WTC11 (cell line): ENCODE results near the gene RNF113A. TPM values are rescaled to one million over a fixed set of nuclear protein-coding genes. Genes with fewer than 3 reads are reported as not detected.

Experiments used
- ATAC-seq: fragments of 200-7000 bp; cut with Tn5 transposase; 2 replicates; pipeline ENCODE4 v1.10.0; 2021; ENCODE audit warnings: mild to moderate bottlenecking, moderate library complexity
- CTCF ChIA-PET: fragments of 300-600 bp; sonication (Branson Sonifier 250); formaldehyde crosslinking; loops from one replicate; lab custom pipeline; 2021; ENCODE audit warnings: antibody characterized with exemption; lab: Charles Lee
- POLR2A ChIA-PET: fragments of 350-600 bp; sonication (Branson Sonifier 250); formaldehyde crosslinking; loops from one replicate; lab custom pipeline; 2021; ENCODE audit warnings: antibody characterized with exemption; lab: Charles Lee
- DNase-seq: peaks from one replicate; pipeline ENCODE4 v3.0.0; 2021; ENCODE audit warnings: low spot score
- H3K27ac Mint-ChIP-seq: 2 replicates; pipeline ENCODE4 v1.8.0; 2021; ENCODE audit warnings: mixed read lengths
- H3K27me3 Mint-ChIP-seq: 2 replicates; pipeline ENCODE4 v1.8.0; 2021; ENCODE audit warnings: low read depth, mild to moderate bottlenecking, moderate library complexity, mixed read lengths
- H3K36me3 Mint-ChIP-seq: 2 replicates; pipeline ENCODE4 v1.8.0; 2021; ENCODE audit warnings: mixed read lengths
- H3K4me1 Mint-ChIP-seq: 2 replicates; pipeline ENCODE4 v1.8.0; 2022; ENCODE audit warnings: mixed read lengths
- H3K4me3 Mint-ChIP-seq: 2 replicates; pipeline ENCODE4 v1.8.0; 2021; ENCODE audit warnings: mild to moderate bottlenecking, moderate library complexity, mixed read lengths
- H3K9me3 Mint-ChIP-seq: 2 replicates; pipeline ENCODE4 v1.8.0; 2021; ENCODE audit warnings: mixed read lengths
- CREM ChIP-seq: sonication (generic); formaldehyde crosslinking; IDR thresholded peaks from 2 replicates; pipeline ENCODE4 v1.8.1; 2022; ENCODE audit warnings: mild to moderate bottlenecking, missing genetic modification reagents, moderate library complexity
- CTCF ChIP-seq: fragments of 200-600 bp; IDR thresholded peaks from 2 replicates; pipeline ENCODE4 v1.8.0; 2022; ENCODE audit warnings: antibody characterized with exemption
- E2F4 ChIP-seq: sonication (generic); formaldehyde crosslinking; IDR thresholded peaks from 2 replicates; pipeline ENCODE4 v1.8.1; 2022; ENCODE audit warnings: low read depth, mild to moderate bottlenecking, moderate library complexity, missing genetic modification reagents, borderline replicate concordance
- GRHL2 ChIP-seq: fragments of 250-450 bp; sonication (Bioruptor Pico); IDR thresholded peaks from 2 replicates; pipeline ENCODE4 v1.8.0; 2022; ENCODE audit warnings: mild to moderate bottlenecking, moderate library complexity; ENCODE audit not compliant: insufficient replicate concordance, severe bottlenecking
- HMGA2 ChIP-seq: fragments of 250-450 bp; sonication (Bioruptor Pico); IDR thresholded peaks from 2 replicates; pipeline ENCODE4 v1.4.0; 2021; ENCODE audit warnings: mild to moderate bottlenecking, moderate library complexity
- IRF2 ChIP-seq: sonication (generic); formaldehyde crosslinking; IDR thresholded peaks from 2 replicates; pipeline ENCODE4 v1.8.0; 2022; ENCODE audit warnings: low read depth, missing genetic modification reagents, borderline replicate concordance
- MYBL2 ChIP-seq: sonication (generic); formaldehyde crosslinking; IDR thresholded peaks from 2 replicates; pipeline ENCODE4 v1.8.1; 2023; ENCODE audit warnings: mild to moderate bottlenecking, moderate library complexity, missing genetic modification reagents
- RELA ChIP-seq: sonication (generic); formaldehyde crosslinking; IDR thresholded peaks from 2 replicates; pipeline ENCODE4 v1.8.1; 2022; ENCODE audit warnings: missing genetic modification reagents, mild to moderate bottlenecking, borderline replicate concordance
- RORB ChIP-seq: fragments of 250-450 bp; sonication (Bioruptor Pico); IDR thresholded peaks from 2 replicates; pipeline ENCODE4 v1.9.0; 2021; ENCODE audit warnings: mild to moderate bottlenecking
- TCF7 ChIP-seq: sonication (generic); formaldehyde crosslinking; IDR thresholded peaks from 2 replicates; pipeline ENCODE4 v1.8.0; 2022; ENCODE audit warnings: mild to moderate bottlenecking, low read depth, missing genetic modification reagents, moderate library complexity
- TEAD1 ChIP-seq: sonication (generic); formaldehyde crosslinking; IDR thresholded peaks from 2 replicates; pipeline ENCODE4 v1.8.0; 2022; ENCODE audit warnings: mild to moderate bottlenecking, missing genetic modification reagents
- USF2 ChIP-seq: sonication (generic); formaldehyde crosslinking; IDR thresholded peaks from 2 replicates; pipeline ENCODE4 v1.8.1; 2023; ENCODE audit warnings: mild to moderate bottlenecking, missing genetic modification reagents, moderate library complexity
- ZNF232 ChIP-seq: sonication (generic); formaldehyde crosslinking; IDR thresholded peaks from 2 replicates; pipeline ENCODE4 v1.8.0; 2022; ENCODE audit warnings: mild to moderate bottlenecking, missing genetic modification reagents
- ZNF281 ChIP-seq: sonication (generic); formaldehyde crosslinking; IDR thresholded peaks from 2 replicates; pipeline ENCODE4 v1.8.0; 2023; ENCODE audit warnings: mild to moderate bottlenecking, missing genetic modification reagents
- total RNA-seq: library from RNA; stranded (reverse); gene quantifications from 3 replicates; pipeline ENCODE4 v1.2.3, GENCODE V29; 2021
- TF ChIP-seq, protein P1 (sequence below): fragments of 250-450 bp; sonication (Bioruptor Pico); IDR thresholded peaks from 2 replicates; pipeline ENCODE4 v1.9.0; 2021; ENCODE audit warnings: mild to moderate bottlenecking
- TF ChIP-seq, protein P2 (sequence below): fragments of 250-450 bp; sonication (Bioruptor Pico); conservative IDR thresholded peaks from 2 replicates; pipeline ENCODE4 v1.9.0; 2021; ENCODE audit warnings: mild to moderate bottlenecking
- TF ChIP-seq, protein P3 (sequence below): sonication (generic); formaldehyde crosslinking; IDR thresholded peaks from 2 replicates; pipeline ENCODE4 v1.8.1; 2023; ENCODE audit warnings: mild to moderate bottlenecking, missing genetic modification reagents, borderline replicate concordance

Gene RNF113A
- total RNA-seq, 1 experiment from 2014 or later, result 16.9 TPM

GRCh38 chrX:119919835-119920585 lies 48.5 kb upstream of the RNF113A start:
- H3K9me3 Mint-ChIP-seq, result no peaks in the 10 kb centered on the region
- H3K36me3 Mint-ChIP-seq, result peaks cover under 1% of the 10 kb centered on the region
- no peak for ATAC-seq
- H3K27ac Mint-ChIP-seq, result no peak overlapping the region
- DNase-seq, result no peak
- no peaks in the 10 kb centered on the region for H3K4me1 Mint-ChIP-seq
- ChIA-PET POLR2A (no interaction called here), CTCF (interaction anchor here (1.3 kb wide), 1 partner anchor 32 kb away, joined by 4 read pairs; no protein-coding TSS in a partner anchor)
- no peak for TF ChIP-seq E2F4
- TF ChIP-seq, protein P1, sequence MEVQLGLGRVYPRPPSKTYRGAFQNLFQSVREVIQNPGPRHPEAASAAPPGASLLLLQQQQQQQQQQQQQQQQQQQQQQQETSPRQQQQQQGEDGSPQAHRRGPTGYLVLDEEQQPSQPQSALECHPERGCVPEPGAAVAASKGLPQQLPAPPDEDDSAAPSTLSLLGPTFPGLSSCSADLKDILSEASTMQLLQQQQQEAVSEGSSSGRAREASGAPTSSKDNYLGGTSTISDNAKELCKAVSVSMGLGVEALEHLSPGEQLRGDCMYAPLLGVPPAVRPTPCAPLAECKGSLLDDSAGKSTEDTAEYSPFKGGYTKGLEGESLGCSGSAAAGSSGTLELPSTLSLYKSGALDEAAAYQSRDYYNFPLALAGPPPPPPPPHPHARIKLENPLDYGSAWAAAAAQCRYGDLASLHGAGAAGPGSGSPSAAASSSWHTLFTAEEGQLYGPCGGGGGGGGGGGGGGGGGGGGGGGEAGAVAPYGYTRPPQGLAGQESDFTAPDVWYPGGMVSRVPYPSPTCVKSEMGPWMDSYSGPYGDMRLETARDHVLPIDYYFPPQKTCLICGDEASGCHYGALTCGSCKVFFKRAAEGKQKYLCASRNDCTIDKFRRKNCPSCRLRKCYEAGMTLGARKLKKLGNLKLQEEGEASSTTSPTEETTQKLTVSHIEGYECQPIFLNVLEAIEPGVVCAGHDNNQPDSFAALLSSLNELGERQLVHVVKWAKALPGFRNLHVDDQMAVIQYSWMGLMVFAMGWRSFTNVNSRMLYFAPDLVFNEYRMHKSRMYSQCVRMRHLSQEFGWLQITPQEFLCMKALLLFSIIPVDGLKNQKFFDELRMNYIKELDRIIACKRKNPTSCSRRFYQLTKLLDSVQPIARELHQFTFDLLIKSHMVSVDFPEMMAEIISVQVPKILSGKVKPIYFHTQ, result no peak
- TF ChIP-seq TCF7 (CRISPR knock-in tag), result no peak
- TF ChIP-seq, protein P2, sequence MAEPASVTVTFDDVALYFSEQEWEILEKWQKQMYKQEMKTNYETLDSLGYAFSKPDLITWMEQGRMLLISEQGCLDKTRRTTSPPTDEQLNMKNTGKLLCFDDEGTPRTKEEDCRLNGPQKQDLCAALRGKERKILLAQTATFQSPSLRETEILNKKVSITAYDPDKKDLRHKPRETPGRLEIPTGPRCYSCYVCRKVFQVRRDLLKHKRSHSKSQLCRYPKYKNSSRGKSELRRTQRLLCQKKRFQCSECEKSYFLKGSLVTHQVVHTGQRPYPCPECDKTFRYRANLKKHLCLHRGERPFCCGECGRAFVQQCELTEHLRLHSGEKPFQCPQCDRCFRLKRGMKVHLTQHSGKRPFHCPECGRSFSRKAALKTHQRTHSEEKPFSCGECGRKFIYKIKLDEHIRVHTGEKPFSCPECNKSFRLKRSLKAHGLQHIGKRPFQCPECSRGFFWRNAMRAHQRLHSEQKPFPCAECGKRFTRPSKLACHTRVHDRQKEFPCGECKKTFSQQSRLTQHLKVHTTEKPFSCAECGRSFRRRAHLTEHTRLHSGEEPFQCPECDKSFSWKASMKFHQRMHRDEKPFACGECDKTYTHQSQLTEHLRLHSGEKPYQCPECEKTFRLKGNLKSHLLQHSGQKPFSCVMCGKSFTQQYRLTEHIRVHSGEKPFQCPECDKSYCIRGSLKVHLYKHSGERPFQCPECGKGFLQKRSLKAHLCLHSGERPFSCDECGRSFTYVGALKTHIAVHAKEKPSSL (CRISPR knock-in tag), result no peak
- no peak for TF ChIP-seq CTCF
- TF ChIP-seq RORB, result no peak
- TF ChIP-seq CREM (CRISPR knock-in tag), result no peak
- TF ChIP-seq TEAD1 (CRISPR knock-in tag), result no peak
- TF ChIP-seq RELA, result no peak
- TF ChIP-seq ZNF281 (CRISPR knock-in tag), result no peak
- TF ChIP-seq ZNF232, result no peak
- no peak for TF ChIP-seq IRF2 (CRISPR knock-in tag)
- no peak for TF ChIP-seq HMGA2 (CRISPR knock-in tag)
- TF ChIP-seq USF2 (CRISPR knock-in tag), result no peak
- no peak for TF ChIP-seq MYBL2 (CRISPR knock-in tag)
- TF ChIP-seq, protein P3, sequence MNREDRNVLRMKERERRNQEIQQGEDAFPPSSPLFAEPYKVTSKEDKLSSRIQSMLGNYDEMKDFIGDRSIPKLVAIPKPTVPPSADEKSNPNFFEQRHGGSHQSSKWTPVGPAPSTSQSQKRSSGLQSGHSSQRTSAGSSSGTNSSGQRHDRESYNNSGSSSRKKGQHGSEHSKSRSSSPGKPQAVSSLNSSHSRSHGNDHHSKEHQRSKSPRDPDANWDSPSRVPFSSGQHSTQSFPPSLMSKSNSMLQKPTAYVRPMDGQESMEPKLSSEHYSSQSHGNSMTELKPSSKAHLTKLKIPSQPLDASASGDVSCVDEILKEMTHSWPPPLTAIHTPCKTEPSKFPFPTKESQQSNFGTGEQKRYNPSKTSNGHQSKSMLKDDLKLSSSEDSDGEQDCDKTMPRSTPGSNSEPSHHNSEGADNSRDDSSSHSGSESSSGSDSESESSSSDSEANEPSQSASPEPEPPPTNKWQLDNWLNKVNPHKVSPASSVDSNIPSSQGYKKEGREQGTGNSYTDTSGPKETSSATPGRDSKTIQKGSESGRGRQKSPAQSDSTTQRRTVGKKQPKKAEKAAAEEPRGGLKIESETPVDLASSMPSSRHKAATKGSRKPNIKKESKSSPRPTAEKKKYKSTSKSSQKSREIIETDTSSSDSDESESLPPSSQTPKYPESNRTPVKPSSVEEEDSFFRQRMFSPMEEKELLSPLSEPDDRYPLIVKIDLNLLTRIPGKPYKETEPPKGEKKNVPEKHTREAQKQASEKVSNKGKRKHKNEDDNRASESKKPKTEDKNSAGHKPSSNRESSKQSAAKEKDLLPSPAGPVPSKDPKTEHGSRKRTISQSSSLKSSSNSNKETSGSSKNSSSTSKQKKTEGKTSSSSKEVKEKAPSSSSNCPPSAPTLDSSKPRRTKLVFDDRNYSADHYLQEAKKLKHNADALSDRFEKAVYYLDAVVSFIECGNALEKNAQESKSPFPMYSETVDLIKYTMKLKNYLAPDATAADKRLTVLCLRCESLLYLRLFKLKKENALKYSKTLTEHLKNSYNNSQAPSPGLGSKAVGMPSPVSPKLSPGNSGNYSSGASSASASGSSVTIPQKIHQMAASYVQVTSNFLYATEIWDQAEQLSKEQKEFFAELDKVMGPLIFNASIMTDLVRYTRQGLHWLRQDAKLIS (CRISPR knock-in tag), result no peak
- no peak for TF ChIP-seq GRHL2 (CRISPR knock-in tag)
- no peak overlapping the region for H3K4me3 Mint-ChIP-seq
- no peaks in the 10 kb centered on the region for H3K27me3 Mint-ChIP-seq
